OCI-LY7 (cell line): ENCODE measurements around the gene CRTC1. TPM values are rescaled to one million over a fixed set of nuclear protein-coding genes. Genes with fewer than 3 reads are reported as not detected.
"Not testable (repeated sequence)": the region's sequence is repeated elsewhere in the genome, so short reads cannot be mapped to it uniquely, and the experiment has no call there.

ENCODE experiments used
- BruUV-seq: library from RNA; stranded (reverse); fragments of 400-500 nt; replicated peaks from 2 replicates; lab custom pipeline; 2021; lab: Mats Ljungman, UMichigan
- CTCF ChIA-PET: fragments of 300-600 bp; sonication (Branson Sonifier 250); formaldehyde crosslinking; loops from one replicate; lab custom pipeline; 2022; ENCODE audit warnings: antibody characterized with exemption; ENCODE audit not compliant: unreplicated experiment; lab: Charles Lee
- POLR2A ChIA-PET: fragments of 300-600 bp; sonication (Branson Sonifier 250); formaldehyde crosslinking; loops from one replicate; lab custom pipeline; 2022; ENCODE audit warnings: antibody characterized with exemption; lab: Charles Lee
- DNase-seq: peaks from one replicate; pipeline ENCODE4 v3.0.0-alpha.2; 2015; ENCODE audit warnings: low spot score
- H2AFZ ChIP-seq: fragments of 200-600 bp; sonication (generic), shearing (Covaris generic); 2 replicates; pipeline ENCODE4 v1.6.1; 2014; ENCODE audit warnings: mild to moderate bottlenecking, antibody characterized with exemption, low read length, moderate library complexity
- H3K27ac ChIP-seq: fragments of 200-600 bp; sonication (generic); 2 replicates; pipeline ENCODE4 v1.5.1; 2014; ENCODE audit warnings: mixed run types, low read depth, mild to moderate bottlenecking, moderate library complexity, low read length, inconsistent platforms; ENCODE audit not compliant: poor library complexity, severe bottlenecking
- H3K36me3 ChIP-seq: fragments of 200-600 bp; sonication (generic); 2 replicates; pipeline ENCODE4 v1.6.1; 2014; ENCODE audit warnings: mild to moderate bottlenecking, antibody characterized with exemption, low read length, moderate library complexity, mixed read lengths; ENCODE audit not compliant: insufficient read depth
- H3K4me1 ChIP-seq: fragments of 200-600 bp; sonication (generic); 2 replicates; pipeline ENCODE4 v1.5.1; 2014; ENCODE audit warnings: mild to moderate bottlenecking, low read length; ENCODE audit not compliant: insufficient read depth, poor library complexity, severe bottlenecking
- H3K4me2 ChIP-seq: fragments of 200-600 bp; sonication (generic); 2 replicates; pipeline ENCODE4 v1.6.1; 2014; ENCODE audit warnings: mild to moderate bottlenecking, low read length
- H3K4me3 ChIP-seq: fragments of 200-600 bp; sonication (generic); 2 replicates; pipeline ENCODE4 v1.5.1; 2014; ENCODE audit warnings: mild to moderate bottlenecking, low read depth, low read length; ENCODE audit not compliant: poor library complexity, severe bottlenecking
- H3K79me2 ChIP-seq: fragments of 200-600 bp; sonication (generic); 2 replicates; pipeline ENCODE4 v1.6.1; 2016; ENCODE audit warnings: low read depth, mild to moderate bottlenecking, low read length, moderate library complexity, mixed read lengths; ENCODE audit not compliant: insufficient read depth
- H3K9me2 ChIP-seq: fragments of 200-600 bp; sonication (generic); 2 replicates; pipeline ENCODE4 v1.6.1; 2016; ENCODE audit warnings: mild to moderate bottlenecking, low read length, mixed read lengths; ENCODE audit not compliant: insufficient read depth
- H3K9me3 ChIP-seq: fragments of 200-600 bp; sonication (generic); 2 replicates; pipeline ENCODE4 v1.6.1; 2014; ENCODE audit warnings: mild to moderate bottlenecking, mixed run types, low read length, mixed read lengths
- H4K20me1 ChIP-seq: fragments of 200-600 bp; sonication (generic); 2 replicates; pipeline ENCODE4 v1.6.1; 2014; ENCODE audit warnings: mild to moderate bottlenecking, antibody characterized with exemption, low read length, moderate library complexity, mixed read lengths; ENCODE audit not compliant: insufficient read depth
- CTCF ChIP-seq: fragments of 200-600 bp; sonication (generic); conservative IDR thresholded peaks from 2 replicates; pipeline ENCODE4 v1.5.1; 2014; ENCODE audit warnings: mild to moderate bottlenecking, antibody characterized with exemption, low read length, moderate library complexity, mixed read lengths
- EZH2phosphoT487 ChIP-seq: fragments of 200-600 bp; sonication (generic); IDR thresholded peaks from 2 replicates; pipeline ENCODE4 v1.6.1; 2018; ENCODE audit warnings: low read depth, borderline replicate concordance, mild to moderate bottlenecking, mixed run types, antibody characterized with exemption, low read length, moderate library complexity, mixed read lengths
- intact Hi-C: fragments of 100-400 bp; cut with micrococcal nuclease; formaldehyde crosslinking; loops from one replicate; pipeline ENCODE4 v1.10.0; 2022; ENCODE audit not compliant: unreplicated experiment
- total RNA-seq, 2 experiments: library from RNA; depleted of rRNA in 1 of 2; stranded (reverse); fragments of >200 nt in 1 of 2; shearing (Covaris generic) in 1 of 2; gene quantifications; 2 replicates each; pipeline ENCODE4 v1.2.3, GENCODE V29; 2014 to 2022

The CRTC1 gene
- total RNA-seq, 2 experiments from 2014 or later, result 4.1 to 10.3 TPM

- Histone ChIP-seq H3K4me2 (no peak overlapping the region), H4K20me1 (no peaks in the 10 kb centered on the region), H2AFZ (no peak overlapping the region), H3K9me2 (no peaks in the 10 kb centered on the region), H3K9me3 (no peaks in the 10 kb centered on the region), H3K27ac (no peak overlapping the region), H3K79me2 (no peaks in the 10 kb centered on the region), H3K4me1 (no peaks in the 10 kb centered on the region), H3K36me3 (no peaks in the 10 kb centered on the region), H3K4me3 (no peak overlapping the region)
- CTCF ChIA-PET, result no interaction called here
- intact Hi-C loops, result no loop called here
- DNase-seq, result no peak
- no TSS peak for BruUV-seq
- TF ChIP-seq CTCF, result no peak
- POLR2A ChIA-PET, result no interaction called here
Observed at GRCh38 chr19:18809149-18809868, 125.8 kb downstream of the CRTC1 start.

- H2AFZ ChIP-seq, intact Hi-C loops, H3K9me2 ChIP-seq, H3K36me3 ChIP-seq, H3K4me2 ChIP-seq, CTCF ChIA-PET, H3K27ac ChIP-seq, H4K20me1 ChIP-seq, H3K4me3 ChIP-seq, H3K9me3 ChIP-seq, H3K79me2 ChIP-seq, DNase-seq, BruUV-seq, H3K4me1 ChIP-seq: not testable (repeated sequence)
- POLR2A ChIA-PET, result interaction anchor here (1.8 kb wide), 1 partner anchor 18 kb away, joined by 3 read pairs; no protein-coding TSS in a partner anchor
Observed at GRCh38 chr19:18811638-18812037, 128.2 kb downstream of the CRTC1 start.

- Histone ChIP-seq H3K4me1 (no peaks in the 10 kb centered on the region), H3K9me3 (no peaks in the 10 kb centered on the region), H3K9me2 (no peaks in the 10 kb centered on the region), H3K79me2 (no peaks in the 10 kb centered on the region), H3K27ac (no peak overlapping the region), H2AFZ (no peak overlapping the region), H4K20me1 (no peaks in the 10 kb centered on the region), H3K4me3 (no peak overlapping the region), H3K36me3 (no peaks in the 10 kb centered on the region), H3K4me2 (no peak overlapping the region)
- no TSS peak for BruUV-seq
- CTCF ChIA-PET, result no interaction called here
- TF ChIP-seq CTCF (no peak), EZH2phosphoT487 (no peak)
- DNase-seq, result no peak
- intact Hi-C loops, result no loop called here
- POLR2A ChIA-PET, result no interaction called here
Observed at GRCh38 chr19:18814063-18814462, 130.6 kb downstream of the CRTC1 start.
